ENCODE data around the gene IPO7. TPM values are rescaled to one million over a fixed set of nuclear protein-coding genes. Genes with fewer than 3 reads are reported as not detected.

IPO7 gene
- total RNA-seq, 1 experiment from 2014 or later, result 115 TPM

DNA sequence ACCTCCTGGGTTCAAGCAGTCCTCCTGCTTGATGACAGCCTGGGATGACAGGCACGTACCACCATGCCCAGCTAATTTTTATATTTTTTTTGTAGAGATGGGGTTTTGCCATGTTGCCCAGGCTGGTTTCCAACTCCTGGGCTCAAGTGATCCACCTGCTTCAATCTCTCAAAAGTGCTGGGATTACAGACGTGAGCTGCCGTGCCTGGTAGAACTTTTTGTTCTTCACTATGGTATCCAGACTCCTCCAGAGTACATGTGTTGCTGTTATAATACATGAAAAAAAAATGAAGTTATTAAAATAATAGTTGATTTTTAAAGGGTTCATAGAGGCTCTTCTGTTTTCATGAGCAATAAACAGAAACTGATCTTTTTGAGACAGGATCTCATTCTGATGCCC, 105.9 kb downstream of the IPO7 start:
- no peak for DNase-seq (ENCODE audit: low spot score)

DNA sequence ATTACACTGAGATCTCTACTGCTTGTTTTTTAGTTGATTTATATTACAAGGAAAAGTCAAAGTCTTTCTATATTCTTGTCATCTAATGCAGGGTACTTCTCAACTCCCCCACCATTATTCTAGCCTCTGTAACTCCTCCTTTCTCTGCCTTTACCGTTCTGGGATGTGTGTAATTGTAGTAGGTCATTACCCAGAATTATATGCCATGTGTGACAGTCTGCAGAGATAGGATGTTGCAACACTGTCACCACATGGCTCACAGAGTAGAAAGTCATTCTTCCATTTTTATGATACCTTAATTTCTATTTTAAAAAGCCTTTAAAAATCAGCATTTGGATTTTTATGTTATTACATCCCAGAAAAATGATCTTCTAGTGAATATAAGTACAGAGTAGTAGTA, 109.0 kb downstream of the IPO7 start:
- DNase-seq (ENCODE audit: low spot score), result no peak

DNA sequence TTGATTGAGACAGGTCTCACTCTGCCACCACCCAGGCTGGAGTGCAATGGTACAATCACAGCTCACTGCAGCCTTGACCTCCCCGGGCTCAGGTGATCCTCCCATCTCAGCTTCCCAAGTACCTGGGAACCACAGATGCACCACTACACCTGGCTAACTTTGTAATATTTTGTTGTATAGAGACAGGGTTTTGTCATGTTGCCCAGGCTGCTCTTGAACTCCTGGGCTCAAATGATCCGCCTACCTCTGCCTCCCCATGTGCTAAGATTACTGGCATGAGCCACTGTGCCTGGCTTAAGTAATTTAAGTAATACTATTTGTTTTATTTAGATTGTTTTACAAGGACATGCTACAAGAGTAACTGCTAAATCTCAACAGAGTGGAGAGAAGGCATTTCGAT, 109.9 kb downstream of the IPO7 start:
- no peak for DNase-seq (ENCODE audit: low spot score)

DNA sequence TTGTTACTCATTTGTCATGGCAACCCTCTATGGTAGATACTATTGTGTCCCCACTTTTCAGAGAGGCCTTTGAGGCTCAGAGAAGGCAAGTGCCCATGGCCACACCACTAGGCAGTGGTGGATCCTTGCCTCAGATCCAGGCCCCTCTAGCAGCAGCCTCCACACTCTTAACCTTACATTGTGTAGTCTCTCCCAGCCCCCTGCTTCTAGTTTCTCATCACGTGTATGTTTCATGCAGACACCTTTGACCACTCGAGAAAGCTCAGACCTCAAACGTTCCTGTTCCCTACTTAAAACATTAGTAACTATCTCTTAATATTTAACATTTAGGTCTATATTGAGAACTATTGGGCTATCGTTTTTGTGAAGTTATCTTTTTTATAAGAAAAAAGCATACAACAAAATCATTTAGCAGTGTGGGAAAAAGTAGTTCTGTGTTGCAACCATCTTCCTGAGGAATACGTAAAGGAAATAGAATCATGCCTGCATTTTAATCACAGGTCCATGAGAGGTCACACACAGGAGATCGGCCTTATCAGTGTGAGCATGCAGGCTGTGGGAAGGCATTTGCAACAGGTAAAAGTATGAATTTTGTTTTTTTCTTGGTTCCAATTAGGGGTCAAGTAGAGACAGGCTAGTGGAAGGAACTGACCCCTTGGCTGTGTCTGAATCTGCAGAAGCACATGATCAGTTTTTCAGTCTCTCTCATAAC, 111.5 kb downstream of the IPO7 start:
- no peak for DNase-seq (ENCODE audit: low spot score)

Other genes with a start within 250 kb of the IPO7 start
- gene DENND5A, start 119.3 kb upstream of the IPO7 start, total RNA-seq (2014; rRNA removed; shearing (Covaris generic)), result 78.1 and 79.4 TPM in 2 replicates
- gene TMEM41B, start 70.1 kb upstream of the IPO7 start, total RNA-seq (2014; rRNA removed; shearing (Covaris generic)), result 44.9 and 69.4 TPM in 2 replicates
- 26.5 and 28.8 TPM in 2 replicates for gene ZNF143, start 76.4 kb downstream of the IPO7 start, total RNA-seq (2014; rRNA removed; shearing (Covaris generic))
- 77.8 and 85.7 TPM in 2 replicates for gene WEE1, start 189.0 kb downstream of the IPO7 start, total RNA-seq (2014; rRNA removed; shearing (Covaris generic))

Measured in A172 (cell line).